Vagina (tissue), 2 donors: ENCODE data around the gene KDM5B.

ENCODE experiments used
- POLR2A ChIP-seq, 2 donors: fragments of 450-650 bp; IDR thresholded peaks; one replicate each; pipeline ENCODE4 v1.6.1; 2017; ENCODE audit warnings: antibody characterized with exemption in 2 of 2, mild to moderate bottlenecking in 2 of 2, moderate library complexity in 2 of 2
- POLR2AphosphoS5 ChIP-seq, 2 donors: sonication (generic); formaldehyde crosslinking; IDR thresholded peaks; one replicate each; pipeline ENCODE4 v1.9.0; 2017; ENCODE audit warnings: antibody characterized with exemption in 2 of 2, mild to moderate bottlenecking in 2 of 2, low read depth in 1 of 2; ENCODE audit not compliant: insufficient read depth in 1 of 2
- TF ChIP-seq, protein P1 (sequence below), 3 experiments: fragments of 450-650 bp in 2 of 3; fragments of 200-600 bp in 1 of 3; sonication (generic) in 1 of 3; IDR thresholded peaks; one replicate each; pipeline ENCODE4 v1.5.1; 2017 to 2019; ENCODE audit warnings: antibody characterized with exemption in 3 of 3, mild to moderate bottlenecking in 2 of 3, moderate library complexity in 2 of 3

DNA sequence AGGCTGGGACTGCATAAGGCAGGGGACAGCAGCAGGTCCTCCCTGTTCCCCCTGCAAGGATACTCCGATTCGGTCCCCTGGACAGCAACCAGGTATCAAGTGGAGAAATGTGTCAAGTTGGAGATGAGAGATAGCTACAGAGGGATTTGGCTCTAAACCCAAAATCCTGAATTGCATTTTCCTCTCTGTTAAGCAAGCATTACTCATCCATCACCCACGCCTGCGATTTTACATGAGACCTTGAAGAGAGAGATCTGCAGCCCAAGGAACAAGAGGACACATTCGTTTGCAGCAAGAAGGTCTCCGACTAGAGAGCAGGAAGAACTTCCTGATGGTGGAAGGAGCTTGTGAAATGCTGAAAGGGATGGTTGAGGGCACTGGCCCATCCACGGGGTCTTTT lies 119.8 kb downstream of the KDM5B start:
- TF ChIP-seq, protein P1, sequence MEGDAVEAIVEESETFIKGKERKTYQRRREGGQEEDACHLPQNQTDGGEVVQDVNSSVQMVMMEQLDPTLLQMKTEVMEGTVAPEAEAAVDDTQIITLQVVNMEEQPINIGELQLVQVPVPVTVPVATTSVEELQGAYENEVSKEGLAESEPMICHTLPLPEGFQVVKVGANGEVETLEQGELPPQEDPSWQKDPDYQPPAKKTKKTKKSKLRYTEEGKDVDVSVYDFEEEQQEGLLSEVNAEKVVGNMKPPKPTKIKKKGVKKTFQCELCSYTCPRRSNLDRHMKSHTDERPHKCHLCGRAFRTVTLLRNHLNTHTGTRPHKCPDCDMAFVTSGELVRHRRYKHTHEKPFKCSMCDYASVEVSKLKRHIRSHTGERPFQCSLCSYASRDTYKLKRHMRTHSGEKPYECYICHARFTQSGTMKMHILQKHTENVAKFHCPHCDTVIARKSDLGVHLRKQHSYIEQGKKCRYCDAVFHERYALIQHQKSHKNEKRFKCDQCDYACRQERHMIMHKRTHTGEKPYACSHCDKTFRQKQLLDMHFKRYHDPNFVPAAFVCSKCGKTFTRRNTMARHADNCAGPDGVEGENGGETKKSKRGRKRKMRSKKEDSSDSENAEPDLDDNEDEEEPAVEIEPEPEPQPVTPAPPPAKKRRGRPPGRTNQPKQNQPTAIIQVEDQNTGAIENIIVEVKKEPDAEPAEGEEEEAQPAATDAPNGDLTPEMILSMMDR (IDR thresholded peaks at IDR 0.05): no peak
- TF ChIP-seq POLR2A (IDR thresholded peaks at IDR 0.05) (no peak), POLR2AphosphoS5 (IDR thresholded peaks at IDR 0.05; ENCODE audit: insufficient read depth in 1 of 2, low read depth in 1 of 2) (no peak)
